Left cardiac atrium (tissue), 4 donors: ENCODE measurements around the gene MRTFB. TPM values are rescaled to one million over a fixed set of nuclear protein-coding genes. Genes with fewer than 3 reads are reported as not detected.

Source experiments
- ATAC-seq, 2 donors: fragments of 200-7000 bp; cut with Tn5 transposase; one replicate each; pipeline ENCODE4 v1.9.1; 2020; ENCODE audit warnings: mild to moderate bottlenecking in 2 of 2, moderate library complexity in 2 of 2
- DNase-seq: peaks from one replicate; pipeline ENCODE4 v3.0.0-alpha.2; 2020
- intact Hi-C, 2 donors: fragments of 100-400 bp; cut with DNase I; formaldehyde crosslinking; loops; one replicate each; pipeline versions ENCODE4 v1.14.1 to v1.15.1; 2022 to 2023
- total RNA-seq, 2 donors: library from RNA; stranded (reverse); fragmentation: NEBNext Ultra II Directional; extraction: Animal tissue kit (Norgen Biotek cat#: 25700); gene quantifications; one replicate each; pipeline ENCODE4 v1.2.1, GENCODE V29; 2021
- donor health status: DM: no; HTN: yes; CAD: no.
- donor health status: DM: no; HTN: yes; CAD: no; lungs with severe emphysema.
- donor health status: DM: yes; HTN: yes; CAD: no.
- donor health status: Dilated cardiomyopathy.

The MRTFB gene
- total RNA-seq, 2 donors from 2014 or later: 34.7 to 36.8 TPM

DNA sequence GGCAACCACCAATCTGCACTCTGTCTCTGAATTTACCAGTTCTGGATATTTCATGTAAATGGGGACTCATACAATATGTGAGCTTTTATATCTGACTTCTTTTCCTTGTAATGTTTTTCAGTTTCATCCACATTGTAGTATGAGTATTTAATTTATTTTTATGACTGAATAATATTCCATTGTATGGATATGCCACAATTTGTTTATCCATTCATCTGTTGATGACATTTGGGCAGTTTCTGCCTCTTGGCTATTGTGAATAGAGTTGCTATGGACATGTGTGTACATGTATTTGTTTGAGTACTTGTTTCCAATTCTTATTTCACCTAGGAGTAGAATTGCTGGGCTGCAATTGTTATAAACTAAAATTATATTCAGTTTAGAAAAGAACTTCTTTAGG, 126.9 kb downstream of the MRTFB start:
- no peak for DNase-seq
- ATAC-seq: no peak
- intact Hi-C loops: loop anchor here in 1 of 2 donors (10.0 kb wide), 1 partner anchor 273 kb away; the partner anchor contains the start of gene ERCC4

DNA sequence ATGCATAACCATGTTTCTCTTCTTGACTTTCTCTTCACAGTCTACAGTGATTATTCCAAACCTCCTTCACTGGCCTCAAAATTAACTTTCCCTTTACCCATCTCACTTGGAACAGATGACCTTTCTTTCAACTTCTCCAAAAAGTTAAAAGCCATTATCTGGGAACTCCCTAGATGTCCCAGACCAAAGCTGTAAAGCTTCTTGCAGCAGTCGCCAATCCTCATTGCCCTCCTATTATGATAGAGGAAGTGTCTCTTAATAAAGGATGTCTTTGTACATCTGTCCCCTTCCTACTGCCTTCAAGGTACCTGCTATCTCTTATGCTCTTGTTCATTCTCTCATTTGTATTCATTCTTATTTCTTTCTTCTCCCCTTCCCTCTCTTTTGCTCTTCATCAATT, 127.5 kb downstream of the MRTFB start:
- ATAC-seq (no peak), DNase-seq (no peak)
- intact Hi-C loops: loop anchor here in 1 of 2 donors (10.0 kb wide), 1 partner anchor 274 kb away; the partner anchor contains the start of gene ERCC4

DNA sequence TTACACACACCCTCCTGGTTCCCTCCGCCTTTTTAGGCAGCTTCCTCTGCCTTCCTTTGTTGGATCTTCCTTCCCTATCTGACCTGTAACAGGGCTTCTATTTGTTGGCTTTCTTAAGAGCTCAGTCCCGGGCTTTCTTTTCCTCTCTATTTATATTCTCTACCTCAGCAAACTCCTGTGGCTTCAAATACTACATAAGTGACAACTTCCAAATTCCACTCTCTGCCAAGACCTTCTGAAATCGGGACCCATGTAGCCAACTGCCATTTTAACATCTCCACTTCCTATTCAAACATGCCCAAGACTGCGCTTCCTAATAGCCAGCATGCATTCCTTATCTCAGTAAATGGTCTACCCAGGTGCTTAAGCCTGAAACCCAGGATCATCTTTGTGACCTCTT, 128.1 kb downstream of the MRTFB start:
- intact Hi-C loops: loop anchor here in 1 of 2 donors (10.0 kb wide), 1 partner anchor 274 kb away; the partner anchor contains the start of gene ERCC4
- no peak for DNase-seq
- ATAC-seq: no peak

DNA sequence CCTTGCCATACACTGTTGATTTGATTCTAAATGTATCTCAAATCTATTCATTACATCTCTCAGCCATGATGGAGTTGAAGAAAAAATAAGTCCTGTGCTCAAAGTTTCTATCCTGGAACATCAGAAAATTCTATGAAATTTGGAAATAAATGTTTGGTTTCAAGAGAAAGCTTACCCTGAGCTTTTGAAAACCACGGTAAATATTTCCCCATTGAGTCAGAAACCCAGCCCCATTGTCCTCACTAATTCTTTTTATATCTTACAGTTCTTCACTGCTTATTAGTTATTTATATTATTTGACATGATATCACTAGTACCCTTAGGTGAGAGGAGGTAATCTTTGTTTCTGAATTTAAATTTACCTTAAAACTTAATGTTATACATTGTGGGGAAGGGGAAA, 128.5 kb downstream of the MRTFB start:
- DNase-seq (no peak), ATAC-seq (no peak)
- intact Hi-C loops: loop anchor here in 1 of 2 donors (10.0 kb wide), 1 partner anchor 275 kb away; the partner anchor contains the start of gene ERCC4

DNA sequence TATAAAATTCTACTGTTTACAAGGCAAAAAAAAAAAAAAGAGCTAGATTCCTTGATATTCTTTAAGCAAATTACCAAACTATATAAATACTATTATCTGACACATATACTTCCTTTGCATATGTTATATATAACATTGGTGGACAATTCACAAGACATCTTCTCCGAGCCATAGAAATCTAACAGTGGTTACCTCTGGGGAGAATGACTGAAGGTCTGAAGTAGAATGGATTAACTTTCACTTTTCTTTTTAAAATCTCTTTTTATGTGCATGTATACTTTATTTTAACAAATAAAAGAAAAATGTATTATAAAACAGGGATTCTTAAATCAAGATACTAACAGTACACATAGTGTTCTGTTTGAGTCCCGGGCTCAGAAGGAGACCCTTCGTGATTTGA, 131.0 kb downstream of the MRTFB start:
- intact Hi-C loops: no loop called here
- DNase-seq (no peak), ATAC-seq (no peak)

DNA sequence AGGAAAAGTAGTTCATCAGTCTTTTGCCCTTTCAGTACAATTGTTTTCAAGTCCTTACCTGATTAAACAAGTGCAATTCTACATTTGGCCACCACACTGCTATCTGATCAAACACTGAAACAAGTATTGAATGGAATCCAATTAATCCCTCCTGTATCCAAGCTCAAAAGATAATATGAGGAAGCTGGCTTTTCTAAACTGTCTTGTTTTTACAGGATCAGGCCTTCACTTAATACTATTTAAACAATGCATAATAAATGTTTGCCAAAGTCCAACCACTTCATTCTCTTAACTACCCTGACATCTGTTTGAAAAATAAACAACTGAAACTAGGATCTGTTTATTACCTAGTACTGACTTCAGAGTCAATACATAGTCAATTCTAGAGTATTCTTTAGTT, 131.6 kb downstream of the MRTFB start:
- intact Hi-C loops: no loop called here
- DNase-seq (no peak), ATAC-seq (peak in 1 of 2 donors; percentile 27)

DNA sequence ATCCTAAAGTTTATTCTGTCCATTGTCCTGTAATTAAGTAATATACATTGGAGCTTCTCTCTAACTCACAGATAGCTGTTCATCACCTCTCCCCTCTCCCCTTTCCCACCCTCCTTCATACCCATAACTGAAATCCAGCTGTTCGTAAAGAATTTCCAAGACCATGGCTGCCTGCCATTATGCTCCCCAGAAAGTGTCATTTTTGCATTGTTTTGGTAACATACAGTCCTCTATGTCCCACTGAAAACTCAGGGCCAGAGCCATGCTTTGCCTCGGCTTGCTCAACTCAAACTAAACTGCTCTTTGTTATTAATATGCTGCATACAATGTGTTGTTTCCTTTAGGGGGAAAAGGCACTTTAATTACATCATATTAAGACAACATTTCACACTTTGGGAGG, 132.0 kb downstream of the MRTFB start:
- intact Hi-C loops: no loop called here
- DNase-seq (no peak), ATAC-seq (no peak)

DNA sequence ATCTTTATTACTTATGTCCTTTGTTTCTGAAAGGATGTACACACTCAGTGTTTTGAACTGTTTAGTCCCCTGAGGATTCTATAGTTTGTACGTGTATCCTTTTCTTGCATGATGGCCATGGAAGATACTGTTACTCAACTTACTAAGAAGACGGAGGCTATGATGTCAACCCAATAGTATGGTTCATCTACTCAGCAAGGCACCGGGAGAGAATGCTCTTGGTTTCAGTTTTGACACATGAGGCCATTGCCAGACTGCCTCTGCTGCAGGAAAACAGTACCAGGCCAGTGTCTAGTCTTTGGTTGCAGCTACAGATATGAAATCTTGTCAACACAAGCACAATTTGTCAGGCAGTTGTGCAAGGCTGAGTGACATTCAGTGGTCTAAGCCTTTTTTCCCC, 134.5 kb downstream of the MRTFB start:
- intact Hi-C loops: no loop called here
- no peak for DNase-seq
- no peak for ATAC-seq

DNA sequence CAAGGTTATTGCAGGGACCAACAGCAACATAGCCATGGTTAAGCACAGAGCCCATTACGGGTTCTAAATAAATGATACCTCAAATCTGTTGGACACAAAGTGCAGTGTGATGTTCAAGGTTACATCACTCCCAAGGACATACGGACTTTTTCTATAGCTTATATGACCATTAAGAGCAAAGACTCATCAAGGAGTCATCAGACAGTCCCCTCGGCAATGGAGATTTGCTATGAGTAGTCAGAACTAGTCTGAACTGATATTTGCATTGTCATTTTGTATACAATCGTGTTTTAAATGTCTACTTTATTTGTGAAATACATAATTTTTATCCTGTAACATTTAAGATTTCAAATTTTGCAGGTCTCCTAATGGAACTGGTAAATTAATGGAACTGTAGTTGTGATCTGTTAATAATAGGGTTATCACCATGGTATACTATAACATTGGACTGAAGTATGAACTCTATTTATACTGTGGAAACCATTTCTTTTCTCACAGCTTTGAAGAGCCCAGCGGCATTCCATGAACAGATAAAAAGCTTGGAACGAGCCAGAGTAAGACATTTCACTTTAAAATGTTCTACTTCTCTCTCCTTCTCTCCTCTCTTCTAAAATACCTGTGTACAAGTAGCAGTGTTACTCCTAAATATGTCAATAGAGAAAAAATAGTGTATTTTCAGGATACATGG, 140.9 kb downstream of the MRTFB start:
- ATAC-seq: peak; percentile 33 to 71
- no peak for DNase-seq
- intact Hi-C loops: no loop called here

DNA sequence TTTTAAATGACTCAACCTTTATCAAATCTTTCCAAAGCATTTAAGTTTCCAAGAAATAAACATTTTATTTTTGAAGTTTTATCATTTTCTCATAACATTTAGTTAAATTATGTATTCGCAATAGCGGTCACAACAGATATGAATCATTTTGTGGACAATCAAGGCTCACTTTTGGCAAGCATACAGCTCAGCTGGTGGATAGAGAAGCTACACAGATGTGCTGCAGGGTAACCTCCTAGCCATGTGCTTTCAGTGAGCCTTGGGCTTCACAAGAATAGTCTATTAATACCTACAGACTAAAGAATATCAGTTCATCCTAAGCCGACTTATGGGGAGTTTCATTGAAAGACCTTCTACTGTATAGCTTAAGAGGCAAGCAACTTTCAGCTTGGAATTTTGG, 144.8 kb downstream of the MRTFB start:
- intact Hi-C loops: no loop called here
- DNase-seq (no peak), ATAC-seq (no peak)

DNA sequence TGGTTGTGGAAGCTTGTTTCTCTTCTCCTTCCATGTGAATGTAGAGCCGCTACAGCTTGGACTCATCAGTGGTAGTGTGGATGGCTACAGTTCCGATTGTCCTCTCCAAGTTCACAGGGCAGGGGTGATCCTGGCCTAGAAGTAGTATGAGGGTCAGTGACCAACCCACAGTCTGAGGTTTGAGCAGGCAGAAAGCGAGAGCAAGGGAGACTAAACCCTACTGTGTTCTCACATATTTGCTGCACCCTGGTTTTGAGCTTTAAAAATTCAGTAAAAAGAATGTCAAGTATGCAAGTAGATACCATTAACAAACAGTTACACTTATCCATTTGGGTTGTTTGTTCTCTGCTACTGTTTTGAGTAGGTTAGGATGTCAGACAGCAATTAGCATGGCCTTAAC, 148.9 kb downstream of the MRTFB start:
- DNase-seq (no peak), ATAC-seq (no peak)
- intact Hi-C loops: no loop called here

DNA sequence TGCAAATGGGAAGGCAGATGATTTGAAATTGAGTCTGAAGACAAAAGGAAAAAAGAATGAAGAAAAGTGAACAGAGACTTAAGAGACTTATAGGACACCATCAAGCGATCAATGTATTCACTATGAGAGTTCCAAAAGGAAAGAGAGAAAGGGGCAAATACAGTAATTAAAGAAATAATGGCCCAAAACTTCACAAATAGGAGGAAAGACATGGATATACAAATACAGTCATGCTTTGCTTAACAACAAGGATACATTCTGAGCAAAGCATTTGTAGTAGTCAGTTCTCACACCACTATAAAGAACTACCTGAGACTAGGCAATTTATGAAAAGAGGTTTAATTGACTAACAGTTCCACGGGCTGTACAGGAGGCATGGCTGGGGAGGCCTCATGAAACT, 152.5 kb downstream of the MRTFB start:
- DNase-seq (no peak), ATAC-seq (no peak)
- intact Hi-C loops: no loop called here

DNA sequence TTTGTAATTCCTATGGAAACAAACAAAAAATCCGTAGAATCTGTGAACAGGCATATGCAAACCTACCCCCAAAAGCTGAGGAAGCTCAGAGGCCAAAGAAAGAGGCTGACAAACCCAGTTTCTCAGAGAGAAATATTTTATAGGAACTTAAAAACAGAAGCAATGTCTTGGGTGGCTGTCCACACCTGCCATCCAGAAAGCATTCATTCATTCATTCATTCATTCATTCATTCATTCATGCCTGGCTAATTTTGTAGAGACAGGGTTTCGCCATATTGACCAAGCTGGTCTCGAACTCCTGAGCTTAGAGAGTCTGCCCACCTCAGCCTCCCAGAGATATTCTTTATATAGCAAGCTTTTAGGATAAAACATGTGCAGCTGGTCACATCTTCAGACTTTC, 154.3 kb downstream of the MRTFB start:
- intact Hi-C loops: no loop called here
- DNase-seq (no peak), ATAC-seq (no peak)

DNA sequence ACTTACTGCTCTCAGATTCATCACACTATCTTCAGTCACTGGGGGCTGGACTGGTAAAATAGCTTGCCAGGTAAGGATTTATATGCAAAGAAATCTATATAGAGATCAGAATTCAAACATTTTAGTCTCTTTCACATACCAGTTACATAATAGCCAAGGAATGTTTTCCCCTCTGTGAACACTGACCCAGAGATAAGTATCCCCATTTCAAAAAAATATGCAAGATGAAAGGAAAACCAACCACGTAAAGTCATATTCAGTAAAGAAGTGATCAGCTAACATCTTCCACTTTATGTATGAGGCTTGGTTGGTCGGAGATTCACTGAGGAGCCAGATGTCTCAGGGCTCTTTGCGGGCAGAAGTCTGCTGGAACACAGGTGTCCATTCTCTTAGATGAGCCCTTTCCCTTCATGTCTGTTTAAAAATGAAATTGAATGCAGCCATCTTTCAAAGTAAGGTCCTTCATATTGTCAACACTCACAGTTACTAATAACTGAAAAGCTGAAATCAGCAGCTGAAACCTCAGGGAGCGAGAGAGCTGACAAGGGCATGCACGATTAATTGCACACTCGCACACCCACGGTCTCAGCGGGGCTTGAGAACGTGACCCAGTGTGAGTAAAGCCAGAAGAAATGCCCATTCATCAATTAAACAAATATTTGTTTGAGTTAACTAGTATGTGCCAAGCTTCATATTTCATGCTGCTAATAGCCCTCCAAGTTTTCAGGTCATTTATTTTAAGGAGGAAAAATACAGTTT, 161.2 kb downstream of the MRTFB start:
- ATAC-seq: no peak
- intact Hi-C loops: no loop called here

DNA sequence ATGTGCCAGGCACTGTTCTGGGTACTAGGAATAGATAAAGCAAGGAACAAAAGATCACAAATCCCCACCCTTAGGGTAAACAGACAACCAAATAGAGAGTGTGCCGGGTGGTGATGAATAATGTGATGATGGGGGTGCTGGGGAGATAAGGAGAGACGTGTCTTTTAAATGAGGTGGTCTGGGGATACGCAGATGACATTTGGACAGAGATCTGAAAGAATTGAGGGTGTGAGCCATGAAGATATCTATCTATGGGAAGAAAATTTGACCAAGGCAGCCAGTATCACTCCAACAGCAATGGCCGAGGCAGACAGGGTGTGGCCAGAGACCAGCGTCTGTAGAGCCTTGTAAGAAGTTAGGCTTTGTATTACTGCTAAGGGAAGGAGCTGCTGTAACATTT, 165.3 kb downstream of the MRTFB start:
- intact Hi-C loops: no loop called here
- ATAC-seq: no peak

More for the DNA sequence above, 161.2 kb downstream of the MRTFB start:
- no peak for DNase-seq

DNA sequence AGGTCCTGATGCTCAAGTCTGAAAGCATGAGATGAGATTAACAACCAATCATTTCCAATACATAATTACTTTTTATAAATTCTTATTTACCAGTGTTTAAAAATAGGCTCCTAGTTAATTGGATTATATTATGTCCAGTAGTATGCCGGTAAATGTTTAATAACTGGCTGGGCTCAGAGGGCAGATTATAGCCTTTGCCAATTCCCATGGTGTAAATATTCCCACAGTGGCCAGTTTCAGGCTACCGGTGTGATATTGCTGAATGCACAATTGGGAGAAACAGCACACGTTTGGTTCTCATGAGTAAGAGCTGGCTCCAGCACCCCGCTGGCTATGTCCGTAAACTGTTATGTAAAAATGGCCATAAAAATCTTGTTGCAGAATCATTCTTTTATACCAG, 167.6 kb downstream of the MRTFB start:
- DNase-seq (no peak), ATAC-seq (no peak)
- intact Hi-C loops: no loop called here

More for the DNA sequence above, 165.3 kb downstream of the MRTFB start:
- DNase-seq: no peak

DNA sequence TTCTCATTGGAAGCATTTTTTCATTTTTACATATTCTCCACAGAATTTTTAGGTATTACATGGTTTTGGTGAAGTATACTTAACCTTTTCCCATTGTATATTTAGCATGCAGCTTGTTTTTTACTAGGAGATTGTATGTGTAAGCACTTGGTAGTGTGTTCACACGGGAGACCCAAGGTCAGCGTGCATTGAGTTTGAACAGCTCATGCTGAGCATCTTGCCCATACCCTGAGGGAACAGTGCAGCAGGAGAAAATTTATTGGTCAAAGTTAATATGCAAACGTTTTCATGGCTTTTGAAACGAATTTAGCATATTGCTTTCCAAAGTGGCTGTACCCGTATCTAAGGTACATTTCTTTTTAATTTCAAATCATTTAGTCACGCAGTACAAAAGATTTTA, 168.7 kb downstream of the MRTFB start:
- DNase-seq (no peak), ATAC-seq (no peak)
- intact Hi-C loops: loop anchor here in 1 of 2 donors (10.0 kb wide), 1 partner anchor 315 kb away; the partner anchor contains the start of gene ERCC4

DNA sequence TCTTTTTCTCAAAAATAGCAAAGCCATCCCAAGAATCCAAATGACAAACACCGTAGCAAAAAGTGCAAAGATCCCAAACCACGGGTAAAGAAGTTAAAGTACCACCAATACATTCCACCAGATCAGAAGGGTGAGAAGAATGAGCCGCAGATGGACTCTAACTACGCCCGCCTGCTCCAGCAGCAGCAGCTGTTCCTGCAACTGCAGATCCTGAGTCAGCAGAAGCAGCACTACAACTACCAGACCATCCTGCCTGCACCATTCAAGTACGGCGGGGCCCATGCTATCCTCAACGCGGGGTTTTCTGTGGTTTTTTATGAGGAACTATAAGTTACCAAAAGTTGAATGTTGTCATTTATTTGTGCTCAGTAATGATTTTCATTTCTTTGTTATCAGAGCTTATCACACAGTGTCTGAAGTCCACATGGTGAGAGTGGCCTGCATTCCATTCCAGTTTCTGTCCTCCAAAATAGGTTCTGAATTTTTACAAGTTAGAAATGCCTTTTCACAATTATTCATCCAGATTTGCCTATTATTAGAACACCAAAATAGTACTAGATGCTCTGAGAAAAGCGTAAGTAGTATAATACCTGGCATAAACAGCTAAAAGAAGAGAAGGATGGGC, 169.2 kb downstream of the MRTFB start:
- DNase-seq: no peak
- peak; percentile 68 to 82 for ATAC-seq
- intact Hi-C loops: loop anchor here in 1 of 2 donors (10.0 kb wide), 1 partner anchor 316 kb away; the partner anchor contains the start of gene ERCC4

DNA sequence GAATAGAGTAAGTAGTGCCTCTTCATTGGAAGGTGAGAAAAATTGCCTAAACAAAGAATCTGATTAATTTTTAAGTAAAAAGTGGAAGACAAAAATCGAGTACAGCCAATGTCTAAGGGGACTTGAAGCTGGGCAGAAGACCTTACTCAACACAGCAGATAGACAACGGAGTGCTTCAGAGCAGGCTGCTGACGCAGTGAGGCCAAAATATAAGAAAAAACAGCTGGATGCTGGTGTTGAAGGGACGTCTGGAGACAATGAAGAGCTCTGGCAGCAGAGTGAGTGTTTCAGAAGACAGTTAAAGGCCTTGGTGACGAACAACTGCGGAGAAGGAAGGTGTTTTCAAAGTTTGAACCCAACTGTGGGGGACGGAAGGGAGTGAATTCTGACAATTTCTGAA, 169.8 kb downstream of the MRTFB start:
- ATAC-seq: peak; percentile 8 to 61
- intact Hi-C loops: loop anchor here in 1 of 2 donors (10.0 kb wide), 1 partner anchor 316 kb away; the partner anchor contains the start of gene ERCC4

DNA sequence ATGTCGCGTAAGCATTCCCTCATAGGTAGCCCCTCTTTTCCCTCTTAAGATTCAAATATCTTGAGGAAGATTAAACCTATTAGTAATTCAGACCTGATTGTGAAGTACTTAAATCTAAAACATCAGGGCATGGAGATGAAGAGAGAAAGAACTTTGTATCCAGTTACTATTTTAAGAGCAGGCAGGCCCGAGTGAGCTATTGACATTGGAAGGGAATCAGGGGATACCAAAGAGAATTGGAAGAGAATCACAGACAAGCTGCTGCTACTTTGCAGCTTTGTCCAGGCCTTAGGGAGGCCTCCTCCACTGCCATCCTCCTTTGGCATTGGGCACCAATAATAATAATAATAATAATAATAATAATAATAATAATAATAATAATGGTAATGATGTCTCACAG, 170.5 kb downstream of the MRTFB start:
- intact Hi-C loops: loop anchor here in 1 of 2 donors (10.0 kb wide), 1 partner anchor 317 kb away; the partner anchor contains the start of gene ERCC4
- DNase-seq (no peak), ATAC-seq (peak; percentile 46 to 56)

More for the DNA sequence above, 169.8 kb downstream of the MRTFB start:
- DNase-seq: no peak
